ENCODE results near the gene CHAF1B.

Gene CHAF1B

DNA sequence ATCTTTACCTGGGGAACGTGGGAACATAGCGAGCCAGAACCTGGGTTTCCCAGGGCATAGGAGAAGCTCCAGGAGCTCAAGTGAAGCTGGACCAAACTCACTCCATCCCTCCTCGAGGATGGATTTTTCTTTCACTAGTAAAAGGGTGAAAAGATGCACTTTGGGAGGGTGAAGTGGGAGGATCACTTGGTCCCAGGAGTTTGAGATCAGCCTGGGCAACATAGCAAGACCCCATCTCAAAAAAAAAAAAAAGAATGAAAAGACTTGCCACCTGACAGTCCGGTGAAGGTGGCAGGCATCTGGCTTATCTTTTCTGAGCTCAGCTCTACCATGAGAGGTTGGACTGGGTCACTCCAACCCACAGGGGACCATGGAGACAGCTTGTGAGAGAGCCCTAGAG is 42.3 kb downstream of the CHAF1B start:
- Histone ChIP-seq H2AFZ (ENCODE audit: low read depth, low read length) (no peak overlapping the region), H3K36me3 (ENCODE audit: insufficient read depth, low read length) (peaks cover 4% of the 10 kb centered on the region; the same call in 1 of the 2 replicates), H3K9ac (ENCODE audit: low read depth, low read length) (no peak overlapping the region), H4K20me1 (ENCODE audit: insufficient read depth, low read length) (peaks cover 7% of the 10 kb centered on the region; the same call in 1 of the 2 replicates), H3K27me3 (ENCODE audit: insufficient read depth, low read length, poor library complexity) (no peaks in the 10 kb centered on the region), H3K4me3 (ENCODE audit: low read depth in 1 of 2, low read length in 2 of 2) (no peak overlapping the region), H3K4me2 (ENCODE audit: insufficient read depth, low read length) (no peak overlapping the region), H3K9me3 (ENCODE audit: insufficient read depth, low read length, severe bottlenecking) (no peaks in the 10 kb centered on the region), H3K79me2 (ENCODE audit: insufficient read depth, low read length) (no peaks in the 10 kb centered on the region), H3K4me1 (ENCODE audit: insufficient read depth, low read length) (no peaks in the 10 kb centered on the region), H3K27ac (ENCODE audit: low read length) (no peak overlapping the region)
- ATAC-seq (ENCODE audit: insufficient read depth, low read depth) (no peak), DNase-seq (no peak)
- TF ChIP-seq EZH2 (IDR thresholded peaks at IDR 0.05; ENCODE audit: borderline replicate concordance, low read depth, low read length, severe bottlenecking): no peak
- TF ChIP-seq, protein P1, sequence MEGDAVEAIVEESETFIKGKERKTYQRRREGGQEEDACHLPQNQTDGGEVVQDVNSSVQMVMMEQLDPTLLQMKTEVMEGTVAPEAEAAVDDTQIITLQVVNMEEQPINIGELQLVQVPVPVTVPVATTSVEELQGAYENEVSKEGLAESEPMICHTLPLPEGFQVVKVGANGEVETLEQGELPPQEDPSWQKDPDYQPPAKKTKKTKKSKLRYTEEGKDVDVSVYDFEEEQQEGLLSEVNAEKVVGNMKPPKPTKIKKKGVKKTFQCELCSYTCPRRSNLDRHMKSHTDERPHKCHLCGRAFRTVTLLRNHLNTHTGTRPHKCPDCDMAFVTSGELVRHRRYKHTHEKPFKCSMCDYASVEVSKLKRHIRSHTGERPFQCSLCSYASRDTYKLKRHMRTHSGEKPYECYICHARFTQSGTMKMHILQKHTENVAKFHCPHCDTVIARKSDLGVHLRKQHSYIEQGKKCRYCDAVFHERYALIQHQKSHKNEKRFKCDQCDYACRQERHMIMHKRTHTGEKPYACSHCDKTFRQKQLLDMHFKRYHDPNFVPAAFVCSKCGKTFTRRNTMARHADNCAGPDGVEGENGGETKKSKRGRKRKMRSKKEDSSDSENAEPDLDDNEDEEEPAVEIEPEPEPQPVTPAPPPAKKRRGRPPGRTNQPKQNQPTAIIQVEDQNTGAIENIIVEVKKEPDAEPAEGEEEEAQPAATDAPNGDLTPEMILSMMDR (IDR thresholded peaks at IDR 0.05; ENCODE audit: borderline replicate concordance, extremely low read depth, low read length, poor library complexity, severe bottlenecking): no peak

- Histone ChIP-seq H3K36me3 (ENCODE audit: insufficient read depth, low read length) (no peaks in the 10 kb centered on the region), H3K79me2 (ENCODE audit: insufficient read depth, low read length) (no peaks in the 10 kb centered on the region), H3K9ac (ENCODE audit: low read depth, low read length) (no peak overlapping the region), H3K27me3 (ENCODE audit: insufficient read depth, low read length, poor library complexity) (no peaks in the 10 kb centered on the region), H3K4me1 (ENCODE audit: insufficient read depth, low read length) (no peaks in the 10 kb centered on the region), H3K27ac (ENCODE audit: low read length) (no peak overlapping the region), H2AFZ (ENCODE audit: low read depth, low read length) (no peak overlapping the region), H3K9me3 (ENCODE audit: insufficient read depth, low read length, severe bottlenecking) (no peaks in the 10 kb centered on the region), H3K4me3 (ENCODE audit: low read depth in 1 of 2, low read length in 2 of 2) (no peak overlapping the region), H4K20me1 (ENCODE audit: insufficient read depth, low read length) (no peaks in the 10 kb centered on the region), H3K4me2 (ENCODE audit: insufficient read depth, low read length) (no peak overlapping the region)
- no peak for DNase-seq
- ATAC-seq (ENCODE audit: insufficient read depth, low read depth): no peak
- TF ChIP-seq EZH2 (IDR thresholded peaks at IDR 0.05; ENCODE audit: borderline replicate concordance, low read depth, low read length, severe bottlenecking): no peak
- TF ChIP-seq, protein P1 (IDR thresholded peaks at IDR 0.05; ENCODE audit: borderline replicate concordance, extremely low read depth, low read length, poor library complexity, severe bottlenecking): no peak
These were observed 43.7 kb downstream of the CHAF1B start for GRCh38 chr21:36428761-36429432.

- no peak for TF ChIP-seq EZH2 (IDR thresholded peaks at IDR 0.05; ENCODE audit: borderline replicate concordance, low read depth, low read length, severe bottlenecking)
- TF ChIP-seq, protein P1 (IDR thresholded peaks at IDR 0.05; ENCODE audit: borderline replicate concordance, extremely low read depth, low read length, poor library complexity, severe bottlenecking): no peak
- H3K27me3 ChIP-seq (ENCODE audit: insufficient read depth, low read length, poor library complexity): no peaks in the 10 kb centered on the region
- no peak for DNase-seq
- no peaks in the 10 kb centered on the region for H3K79me2 ChIP-seq (ENCODE audit: insufficient read depth, low read length)
- no peaks in the 10 kb centered on the region for H3K9me3 ChIP-seq (ENCODE audit: insufficient read depth, low read length, severe bottlenecking)
- no peaks in the 10 kb centered on the region for H4K20me1 ChIP-seq (ENCODE audit: insufficient read depth, low read length)
- H3K4me1 ChIP-seq (ENCODE audit: insufficient read depth, low read length): no peaks in the 10 kb centered on the region
- no peak overlapping the region for H3K9ac ChIP-seq (ENCODE audit: low read depth, low read length)
- H3K4me2 ChIP-seq (ENCODE audit: insufficient read depth, low read length): no peak overlapping the region
- no peak overlapping the region for H2AFZ ChIP-seq (ENCODE audit: low read depth, low read length)
- no peaks in the 10 kb centered on the region for H3K36me3 ChIP-seq (ENCODE audit: insufficient read depth, low read length)
- no peak overlapping the region for H3K4me3 ChIP-seq (ENCODE audit: low read depth in 1 of 2, low read length in 2 of 2)
- ATAC-seq (ENCODE audit: insufficient read depth, low read depth): peak; percentile 44; the same call in 1 of the 3 replicates
- no peak overlapping the region for H3K27ac ChIP-seq (ENCODE audit: low read length)
These were observed 44.9 kb downstream of the CHAF1B start for GRCh38 chr21:36429947-36430546.
